ELF-1 (cell line): ENCODE measurements around the gene DNMT3A.
A peak's percentile ranks its signal among the peaks of the same experiment; 100 is the strongest.

ENCODE experiments used
- DNase-seq: peaks from one replicate; pipeline ENCODE4 v3.0.0-alpha.2; 2016; ENCODE audit warnings: low read depth, low spot score

Gene DNMT3A

DNA sequence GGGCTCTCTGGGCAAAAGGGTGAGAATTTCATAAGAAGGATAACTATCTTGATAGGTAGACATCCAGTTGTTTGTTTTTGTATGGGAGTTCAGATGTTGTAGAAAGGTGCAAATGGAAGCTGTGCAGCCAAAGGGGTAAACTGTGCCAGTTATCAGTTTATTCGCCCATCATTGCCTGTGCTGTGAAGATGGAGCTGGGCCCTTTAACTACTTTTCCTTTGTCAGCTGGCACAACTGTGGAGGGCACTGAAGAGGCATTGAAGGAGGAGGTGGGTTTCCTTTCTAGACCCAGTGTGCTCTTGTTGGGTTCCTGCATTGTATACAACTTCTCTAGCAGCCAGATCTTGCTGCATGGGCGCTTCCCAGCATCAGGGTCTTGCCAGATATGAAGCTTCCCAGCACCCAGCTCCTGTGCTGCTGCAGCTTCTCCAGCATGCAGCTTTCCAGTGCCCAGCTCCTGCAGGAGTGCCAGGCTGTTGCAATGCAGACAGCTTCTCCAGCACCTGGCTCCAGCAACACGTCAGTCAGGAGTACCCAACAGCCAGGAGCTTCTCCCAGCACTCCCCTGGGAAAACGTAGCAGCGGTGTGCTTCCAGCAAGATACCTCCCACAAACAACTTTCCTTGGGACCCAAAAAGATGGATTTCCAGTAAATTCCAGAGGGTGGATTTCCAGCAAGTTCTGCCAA lies 15.3 kb downstream of the DNMT3A start:
- no peak for DNase-seq

DNA sequence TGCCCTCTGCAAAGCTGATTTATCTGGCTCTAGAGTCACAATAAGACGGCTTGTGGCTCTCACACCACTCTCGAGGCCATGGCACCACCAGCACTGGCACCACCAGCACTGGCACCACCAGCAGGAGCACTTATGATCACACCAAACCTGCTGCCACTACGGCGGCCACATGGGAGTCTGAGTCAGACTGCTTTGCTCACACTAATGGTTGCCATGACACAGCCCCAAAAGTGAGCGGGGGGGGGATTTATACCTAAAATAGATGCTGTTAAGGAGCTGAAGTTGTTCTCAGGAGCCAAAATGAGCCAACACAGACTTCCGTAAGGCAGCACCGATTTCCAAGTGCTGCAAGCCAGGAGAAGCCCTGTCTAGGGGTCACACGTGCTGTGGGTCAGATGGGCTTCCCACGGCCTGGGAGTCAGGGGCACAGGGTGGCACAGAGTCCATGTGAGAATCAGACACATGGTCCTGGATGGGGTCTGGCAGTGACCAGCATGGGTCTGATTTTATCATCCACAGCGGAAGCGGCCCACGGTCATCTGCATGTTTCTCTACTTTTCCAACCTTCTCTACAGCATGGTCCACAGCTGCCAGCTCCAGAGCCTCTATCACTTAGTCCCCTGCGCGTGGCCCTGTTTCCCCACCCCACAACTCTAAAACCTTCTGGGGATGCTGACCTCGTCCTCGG lies 16.7 kb downstream of the DNMT3A start:
- no peak for DNase-seq

DNA sequence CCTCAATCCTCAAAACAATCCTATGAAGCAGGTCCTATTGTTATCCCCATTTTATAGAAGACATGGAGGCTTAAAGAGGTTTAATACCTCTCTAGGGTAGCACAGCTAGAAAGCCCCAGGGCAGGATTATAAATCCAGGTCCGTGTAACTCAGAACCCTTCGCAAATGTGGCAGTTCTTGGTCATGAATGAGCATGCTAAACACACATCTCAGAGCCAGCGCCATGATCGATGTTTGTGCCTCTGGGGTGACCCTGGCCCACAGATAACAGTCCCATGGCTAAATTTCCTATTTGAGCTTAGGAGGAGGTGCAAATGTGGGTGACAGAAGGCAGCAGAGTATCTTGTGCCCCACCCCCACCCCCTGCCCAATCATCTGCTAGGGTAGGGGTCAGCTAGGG lies 17.5 kb downstream of the DNMT3A start:
- DNase-seq = no peak

DNA sequence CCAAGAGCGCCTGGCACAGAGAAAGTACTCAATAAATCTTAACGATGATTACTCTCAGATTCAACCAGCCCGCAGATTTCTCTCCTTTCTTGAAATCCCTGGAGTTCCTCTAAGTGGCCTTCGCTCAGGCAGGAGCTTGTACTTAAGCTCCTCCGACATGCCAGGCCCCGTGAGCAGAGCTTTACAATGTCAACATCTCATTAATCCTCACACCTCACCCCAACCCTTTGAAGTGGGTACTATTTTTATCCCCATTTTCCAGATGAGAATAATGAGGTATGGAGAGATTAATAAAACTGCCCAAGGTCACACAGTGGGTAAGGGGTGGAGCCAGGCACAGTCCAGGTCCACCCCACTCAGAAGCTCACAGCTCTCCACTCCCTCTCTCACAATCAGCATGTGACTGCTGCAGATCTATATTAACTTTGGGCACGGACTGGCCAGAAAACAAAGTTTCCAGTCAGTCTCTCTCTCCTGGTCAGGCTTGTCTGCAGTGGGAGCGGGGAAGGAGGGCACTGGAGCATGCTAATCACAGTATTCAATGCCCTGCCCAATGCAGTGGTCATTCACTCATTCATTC lies 18.0 kb downstream of the DNMT3A start:
- DNase-seq = no peak

DNA sequence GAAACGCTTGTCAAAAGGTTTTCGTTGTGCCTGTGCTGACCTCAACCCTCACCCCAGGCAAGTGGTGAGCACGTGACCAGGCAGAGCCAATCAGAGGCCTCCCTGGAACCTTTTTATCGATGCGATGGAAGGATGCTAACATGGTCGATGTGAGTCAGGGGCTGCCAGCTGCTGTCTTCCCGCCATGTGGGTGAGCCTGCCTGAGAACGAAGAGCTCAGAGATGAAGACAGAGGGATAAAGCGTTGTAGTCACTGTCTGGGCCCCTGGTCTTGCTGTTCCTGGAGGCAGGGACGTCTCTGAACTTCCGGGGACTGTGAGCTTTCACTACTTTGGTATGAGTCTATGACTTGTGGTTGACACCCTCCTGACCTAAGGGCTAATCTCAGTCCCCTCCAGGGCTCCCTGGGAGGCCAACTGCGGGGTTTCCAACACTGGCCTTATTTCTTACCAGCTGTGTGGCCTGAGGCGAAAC lies 18.6 kb downstream of the DNMT3A start:
- DNase-seq = peak; percentile 93

DNA sequence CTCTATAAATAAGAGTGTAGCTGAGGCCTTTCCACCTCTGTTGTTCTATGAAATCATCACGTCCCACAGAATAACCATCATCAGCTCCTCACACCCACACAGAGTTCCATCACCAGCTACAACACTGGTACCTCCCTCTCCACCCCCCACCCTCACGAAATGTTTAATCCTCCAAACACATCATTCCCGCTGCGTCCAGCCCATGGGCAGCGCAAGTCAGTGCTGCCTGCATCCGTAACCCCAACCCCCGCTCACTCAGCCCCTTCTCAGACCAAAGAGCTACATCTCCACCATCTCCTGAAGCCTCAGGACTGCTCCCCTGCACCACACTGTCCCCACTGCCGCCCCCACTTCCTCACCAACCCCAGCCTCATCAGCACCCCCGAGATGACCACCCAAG lies 19.4 kb downstream of the DNMT3A start:
- DNase-seq = no peak

DNA sequence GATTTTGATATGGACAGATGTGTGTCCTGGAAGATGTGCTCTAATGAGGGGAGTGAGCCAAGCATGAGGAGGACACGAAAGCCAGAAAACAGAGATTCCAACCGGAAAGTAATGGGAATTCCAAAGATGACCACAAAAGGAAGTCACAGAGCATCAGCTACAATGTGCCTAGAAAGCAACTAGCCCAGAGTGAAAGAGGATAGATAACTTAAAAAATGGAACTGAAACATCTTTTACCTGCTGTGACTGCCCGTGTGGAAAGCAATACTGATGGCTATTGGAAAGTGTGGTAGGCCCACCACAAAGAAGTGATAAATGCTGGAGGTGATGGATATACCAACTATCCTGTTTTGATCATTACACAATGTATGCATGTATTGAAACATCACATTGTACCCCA lies 21.6 kb downstream of the DNMT3A start:
- no peak for DNase-seq

DNA sequence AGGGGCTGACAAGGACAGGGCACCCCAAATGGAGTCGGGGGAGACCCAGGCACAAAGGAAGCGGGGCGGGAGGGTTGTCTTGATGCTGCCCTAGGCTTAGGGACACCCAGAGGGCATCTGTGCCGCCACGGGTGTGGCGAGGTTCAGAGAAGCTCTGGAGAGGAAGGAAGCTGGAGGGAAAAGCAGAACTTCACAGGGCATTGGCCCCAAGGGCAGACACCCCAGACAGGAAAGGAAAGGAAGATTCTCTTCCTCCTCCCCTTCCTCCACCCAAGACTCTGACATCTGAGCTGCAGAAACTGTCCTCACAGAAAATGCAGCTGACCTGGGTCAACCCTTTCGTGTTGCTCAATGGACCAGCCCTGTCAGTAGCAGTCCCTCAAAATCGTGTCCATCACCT lies 25.6 kb downstream of the DNMT3A start:
- DNase-seq = no peak

DNA sequence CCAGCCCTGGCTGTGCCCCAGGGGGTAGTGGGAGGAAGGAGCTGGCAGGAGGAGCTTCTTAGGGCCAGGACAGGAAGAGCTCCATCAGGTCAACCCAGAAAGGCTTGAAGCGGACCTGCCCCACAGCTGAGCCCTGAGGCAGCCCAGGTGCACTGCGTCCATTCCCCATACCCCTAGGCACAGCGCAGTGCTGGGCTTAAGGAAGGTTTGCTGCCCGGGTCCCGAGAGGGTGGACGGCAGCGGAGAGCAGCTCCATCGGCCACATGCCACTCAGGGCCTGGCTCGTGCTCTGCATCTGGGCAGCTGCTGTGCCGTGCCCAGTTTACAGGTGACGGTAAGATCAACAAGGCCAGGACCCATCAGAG lies 26.4 kb downstream of the DNMT3A start:
- DNase-seq = no peak

DNA sequence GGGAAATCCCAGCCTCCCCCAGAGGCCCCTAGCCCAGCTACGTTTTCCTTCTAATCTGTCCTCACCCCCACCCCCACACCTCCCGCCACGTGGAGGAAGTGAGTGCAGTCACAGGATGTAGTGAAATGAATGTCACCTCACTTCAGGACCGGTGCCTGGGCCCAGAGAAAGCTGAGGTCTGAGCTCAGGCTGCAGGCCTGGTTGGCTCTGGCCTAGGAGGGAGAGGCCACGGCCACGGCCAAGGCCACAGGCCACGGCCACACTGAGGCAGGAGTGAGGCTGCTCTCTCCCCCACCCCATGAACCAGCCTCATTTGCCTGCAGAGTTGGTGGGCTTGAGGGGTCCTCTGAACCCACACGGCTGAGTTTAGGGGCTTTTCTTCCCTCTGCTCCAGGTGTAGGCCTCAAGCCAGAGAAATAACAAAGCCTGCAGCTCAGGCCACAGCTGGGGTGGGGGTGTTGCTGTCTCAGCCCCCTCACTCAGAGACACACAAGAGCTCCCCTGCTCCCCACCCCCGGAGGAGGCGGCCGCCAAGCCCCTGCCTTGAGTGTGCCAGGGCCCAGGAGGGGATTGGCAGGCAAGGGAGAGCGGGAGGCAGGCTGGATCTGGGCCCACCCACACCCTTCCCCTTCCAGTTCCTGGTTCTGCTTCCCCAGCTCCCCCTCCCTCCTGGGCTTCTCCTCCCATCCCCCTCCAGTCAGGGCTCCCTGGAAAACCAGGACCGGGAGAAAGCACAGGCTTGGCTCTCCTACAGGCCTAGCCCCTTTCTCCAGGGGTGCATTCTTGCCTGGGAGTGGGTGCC lies 27.0 kb downstream of the DNMT3A start:
- DNase-seq = peak; percentile 72

DNA sequence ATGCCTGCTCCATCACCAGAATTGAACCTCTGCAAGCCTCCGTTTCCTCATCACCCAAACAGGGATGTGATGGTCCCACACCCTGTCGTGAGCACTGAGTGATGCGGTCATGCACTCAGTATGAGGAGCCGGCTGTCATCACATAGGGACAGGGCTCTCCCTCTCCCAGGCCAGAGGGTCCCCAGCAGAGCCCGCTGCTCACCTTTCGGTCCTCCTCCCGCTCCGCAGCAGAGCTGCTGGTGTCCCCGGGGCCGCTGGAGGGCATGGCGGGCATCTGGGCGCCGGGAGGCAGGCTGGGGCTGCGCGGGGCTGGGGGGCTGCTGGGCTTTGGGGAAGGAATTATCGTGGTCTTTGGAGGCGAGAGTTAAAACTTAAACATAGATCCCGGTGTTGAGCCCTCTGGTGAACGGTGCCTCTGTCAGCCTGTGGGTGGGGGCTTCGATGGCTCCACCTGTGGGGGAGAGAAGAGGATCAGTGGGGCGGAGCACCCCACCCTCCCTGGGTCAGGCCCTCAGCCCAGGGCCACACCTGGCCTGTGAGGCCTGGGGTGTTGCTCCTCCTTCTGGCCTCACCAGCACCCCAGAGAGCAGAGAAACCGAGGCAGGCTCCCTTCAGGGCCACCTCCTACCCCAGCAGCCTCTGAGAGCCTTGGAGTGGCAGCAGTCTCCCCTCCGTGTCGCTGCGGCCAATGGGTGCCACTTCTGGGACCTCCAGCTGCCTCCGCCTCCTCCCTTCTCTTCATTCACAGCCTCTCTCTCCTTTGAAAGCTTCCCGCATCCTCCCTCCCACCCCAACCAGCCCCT lies 27.8 kb downstream of the DNMT3A start:
- DNase-seq = no peak

DNA sequence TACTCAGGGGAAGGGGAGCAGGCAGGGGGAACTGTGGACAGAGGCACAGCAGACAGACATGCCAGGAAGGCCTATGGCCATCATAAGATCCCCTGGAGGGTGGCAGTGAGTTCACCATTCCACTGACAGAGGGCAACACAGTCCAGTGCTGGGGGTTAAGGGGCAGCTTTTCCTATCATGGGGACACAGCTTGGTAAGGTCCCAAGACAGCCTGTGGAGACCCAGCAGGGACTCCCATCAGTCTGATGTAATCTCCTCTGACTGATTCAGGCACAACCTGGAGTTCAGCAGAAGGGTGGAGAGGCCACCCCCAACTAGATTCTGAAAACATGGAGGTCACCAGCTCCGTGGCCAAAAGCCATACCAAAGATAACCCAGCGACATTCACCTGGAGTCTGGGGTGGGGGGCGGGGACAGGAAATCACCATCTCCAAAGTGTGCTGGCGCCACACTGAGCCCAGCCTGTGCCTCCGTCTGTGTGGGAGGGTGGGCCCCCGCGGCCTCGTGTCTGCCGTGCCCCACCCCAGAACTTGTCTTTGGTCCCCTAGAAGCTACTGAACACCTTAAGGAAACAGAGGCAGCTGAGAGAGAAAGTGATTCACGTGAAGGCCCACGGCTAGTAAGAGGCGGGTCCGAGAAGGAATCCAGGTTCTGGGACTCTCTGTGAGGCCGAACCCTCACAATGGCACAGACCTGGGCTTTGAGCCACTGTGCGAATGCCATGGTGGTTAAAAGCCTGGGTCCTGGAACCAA lies 28.6 kb downstream of the DNMT3A start:
- no peak for DNase-seq

DNA sequence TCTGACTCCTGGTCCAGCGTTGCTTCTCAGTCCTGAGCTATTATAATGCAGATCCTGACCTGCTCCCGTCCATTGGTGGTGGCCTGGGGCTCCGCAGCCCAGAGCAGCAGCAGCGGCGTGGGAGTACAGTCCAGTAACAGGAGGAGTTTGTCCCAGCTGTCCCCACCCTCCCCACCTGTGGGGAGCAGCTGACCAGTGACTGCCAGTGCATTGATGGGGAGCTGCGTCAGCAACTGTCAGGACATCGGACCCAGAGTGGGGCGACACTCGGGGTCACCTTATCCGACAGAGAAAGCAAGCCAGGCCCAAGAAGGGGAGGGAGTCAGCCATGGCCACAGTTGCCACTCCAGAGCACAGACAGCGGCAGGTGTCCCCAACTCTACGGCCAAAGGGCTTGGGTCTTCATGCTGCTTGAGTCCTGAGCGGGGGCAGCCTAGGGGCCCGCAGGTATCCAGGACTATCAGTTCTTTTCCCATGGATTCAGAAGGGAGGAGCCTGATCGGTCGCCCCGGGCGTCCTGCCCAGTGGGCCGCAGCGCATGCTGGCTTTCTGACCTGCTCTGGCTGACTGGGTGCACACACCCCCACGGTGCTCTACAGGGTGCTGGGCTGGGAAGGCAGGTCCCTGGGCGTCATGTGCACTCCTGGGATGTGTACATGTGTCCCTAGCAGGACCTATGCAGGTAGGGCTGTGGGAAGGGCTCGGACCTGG lies 29.7 kb downstream of the DNMT3A start:
- peak; percentile 75 for DNase-seq

DNA sequence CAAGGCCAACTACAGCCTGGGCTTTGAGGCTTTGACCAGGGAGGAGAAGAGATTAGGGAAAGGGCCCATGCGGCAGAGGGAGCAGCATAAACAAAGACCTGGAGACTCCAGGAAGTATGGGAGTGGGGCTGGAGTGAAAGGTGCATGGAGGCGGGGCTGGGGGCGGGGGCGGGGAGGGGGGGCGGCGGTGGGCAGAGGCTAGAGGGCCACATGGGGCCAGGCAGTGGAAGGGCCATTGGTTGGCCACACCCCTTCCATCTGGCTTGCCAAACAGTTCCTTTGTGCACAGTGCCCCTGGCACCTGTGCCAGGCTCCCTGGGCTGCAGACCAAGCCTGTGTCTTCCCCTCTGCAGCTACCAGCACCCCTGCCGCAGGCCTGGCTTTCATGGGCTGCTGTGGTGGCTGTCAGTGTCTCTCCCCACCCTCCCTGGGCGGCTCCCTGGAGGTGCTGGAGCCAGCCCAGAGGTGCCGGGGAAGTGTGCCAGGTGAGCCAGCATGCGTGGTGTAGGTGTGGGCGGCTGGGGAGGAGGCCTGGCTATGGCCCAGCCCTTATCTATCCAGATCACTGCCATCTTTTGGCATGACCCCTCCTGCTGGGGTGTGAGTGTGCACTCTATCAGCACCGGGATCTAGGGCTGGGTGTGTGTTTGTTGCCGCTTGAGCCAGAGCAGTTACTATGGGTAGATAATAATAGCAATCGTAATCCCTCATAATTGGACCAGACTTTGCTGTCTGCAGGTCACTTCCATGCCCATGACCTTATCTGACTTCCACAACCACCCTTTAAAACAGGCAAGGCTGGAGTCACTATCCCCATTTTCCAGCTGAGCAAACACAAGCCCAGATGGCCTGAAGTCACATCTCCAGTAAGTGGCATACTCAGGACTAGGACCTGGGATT lies 30.5 kb downstream of the DNMT3A start:
- DNase-seq = peak; percentile 48

DNA sequence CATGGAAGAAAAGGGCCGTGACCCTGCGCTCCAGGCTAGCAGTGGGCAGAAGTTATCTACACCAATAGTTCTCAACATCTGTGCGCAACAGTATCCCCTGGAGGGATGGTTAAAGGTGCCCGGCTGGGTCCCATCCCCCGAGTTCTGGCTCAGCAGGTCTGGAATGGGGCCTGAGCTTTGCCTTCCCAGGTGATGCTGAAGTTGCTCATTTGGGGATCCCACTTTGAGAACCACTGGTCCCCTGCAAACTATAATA lies 31.1 kb downstream of the DNMT3A start:
- DNase-seq = peak; percentile 53

DNA sequence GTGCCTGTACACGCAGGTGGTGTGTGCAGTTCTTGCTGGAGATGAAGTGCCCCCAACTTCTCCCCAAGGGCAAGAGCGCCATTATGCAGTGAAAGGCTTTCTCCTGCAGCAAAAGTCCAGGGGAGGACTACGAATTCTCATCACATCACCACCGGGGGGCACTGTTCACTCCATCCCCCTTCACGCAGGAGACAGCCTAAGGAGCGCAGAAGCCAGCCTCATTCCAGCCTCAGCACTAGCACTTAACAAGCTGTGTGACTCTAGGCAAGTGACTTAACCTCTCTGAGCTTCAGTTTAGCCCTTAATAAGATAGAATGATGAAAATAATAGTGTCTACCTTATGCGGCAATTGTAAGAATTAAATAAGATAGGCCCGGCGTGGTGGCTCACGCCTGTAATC lies 32.3 kb downstream of the DNMT3A start:
- DNase-seq = peak; percentile 85

DNA sequence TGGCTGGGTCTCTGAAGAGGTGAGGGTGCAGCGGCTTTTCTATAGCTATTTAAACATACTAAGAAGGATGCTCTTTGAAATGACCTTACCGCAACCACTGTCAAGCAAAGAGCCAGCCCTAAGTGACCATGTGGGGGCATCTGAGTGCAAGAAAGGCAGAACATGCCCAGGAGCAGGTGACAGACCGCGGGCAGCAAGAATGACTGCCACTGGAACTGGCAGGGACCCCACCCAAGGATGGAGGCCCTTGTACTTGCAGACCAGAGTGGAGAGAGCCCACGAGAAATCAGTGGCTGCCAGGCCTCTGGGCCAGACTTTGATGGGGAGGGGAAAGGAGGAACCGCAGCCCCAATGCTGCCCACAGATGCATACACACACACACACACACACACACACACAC lies 33.1 kb downstream of the DNMT3A start:
- DNase-seq = no peak

DNA sequence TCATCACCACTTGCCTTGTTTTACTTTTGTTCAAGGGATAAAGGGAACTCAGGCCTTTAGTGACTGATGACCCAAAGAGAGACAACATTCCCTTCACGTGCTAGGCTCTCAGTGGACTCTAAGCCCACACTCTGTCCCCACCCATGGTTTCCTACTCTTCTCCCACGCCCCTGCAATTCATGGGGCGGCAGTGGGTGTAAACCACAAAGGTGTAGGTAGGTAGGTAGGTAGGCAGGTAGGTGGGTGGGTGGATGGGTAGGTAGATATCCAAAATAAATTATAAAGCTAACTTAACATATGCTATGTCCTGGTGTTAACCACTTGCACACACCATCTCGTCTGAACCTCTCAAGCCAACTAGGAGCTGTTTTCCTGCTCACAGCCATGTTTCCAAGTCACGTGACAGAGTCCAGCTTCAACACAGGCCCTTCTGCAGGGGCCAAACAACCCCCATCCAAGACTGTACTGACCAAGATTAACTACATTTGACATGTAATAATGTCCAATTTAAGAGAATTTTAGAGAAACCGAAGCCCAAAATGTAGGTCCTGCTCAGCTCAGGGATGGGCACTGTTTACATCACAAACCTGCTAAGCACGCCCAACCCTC lies 33.7 kb downstream of the DNMT3A start:
- DNase-seq = no peak
